Lower leg skin (tissue), 4 donors: Measurements from ENCODE around the gene YBX3. TPM values are rescaled to one million over a fixed set of nuclear protein-coding genes. Genes with fewer than 3 reads are reported as not detected.

Experiments
- DNase-seq, 2 donors: peaks; one replicate each; pipeline ENCODE4 v3.0.0-alpha.2; 2019; ENCODE audit warnings: low spot score in 2 of 2
- H3K4me3 ChIP-seq: fragments of 200-600 bp; sonication (generic); 2 replicates; pipeline ENCODE4 v1.5.1; 2017; ENCODE audit warnings: mild to moderate bottlenecking, low read depth; ENCODE audit not compliant: poor library complexity, severe bottlenecking
- CTCF ChIP-seq, 3 donors: fragments of 450-650 bp; IDR thresholded peaks; one replicate each; pipeline ENCODE4 v1.5.1; 2016; ENCODE audit warnings: antibody characterized with exemption in 3 of 3, mild to moderate bottlenecking in 3 of 3, moderate library complexity in 2 of 3
- POLR2A ChIP-seq, 2 donors: fragments of 450-650 bp; IDR thresholded peaks; one replicate each; pipeline ENCODE4 v1.6.1; 2016 to 2017; ENCODE audit warnings: antibody characterized with exemption in 2 of 2, mild to moderate bottlenecking in 1 of 2, moderate library complexity in 1 of 2
- WGBS, 2 donors: methylation state at CpG; one replicate each; pipeline ENCODE4 v1.1.5; 2018; 5-methylcytosine and 5-hydroxymethylcytosine counted together
- intact Hi-C: fragments of 100-400 bp; cut with DNase I; formaldehyde crosslinking; loops from one replicate; pipeline ENCODE4 v1.15.0; 2023; ENCODE audit warnings: low total_unique reads
- total RNA-seq, 4 donors: library from RNA; depleted of rRNA; stranded (reverse); fragments of >200 nt; gene quantifications; one replicate each; pipeline ENCODE4 v1.1.0, GENCODE V29; 2016

Gene YBX3
- total RNA-seq, 4 donors from 2014 or later: 544 to 987 (median 637) TPM

GRCh38 chr12:10690906-10691305 lies 32.2 kb downstream of the YBX3 start:
- H3K4me3 ChIP-seq: no peak overlapping the region
- intact Hi-C loops: no loop called here
- TF ChIP-seq POLR2A (IDR thresholded peaks at IDR 0.05) (no peak), CTCF (IDR thresholded peaks at IDR 0.05) (no peak)
- WGBS, 2 donors: 91 to 97% methylated on average over 2 of the region's 2 CpGs
- DNase-seq: no peak

- no peak for DNase-seq
- no peak overlapping the region for H3K4me3 ChIP-seq
- 48 to 97% methylated on average over 2 of the region's 2 CpGs for WGBS, 2 donors
- intact Hi-C loops: no loop called here
- TF ChIP-seq POLR2A (IDR thresholded peaks at IDR 0.05) (no peak), CTCF (IDR thresholded peaks at IDR 0.05) (no peak)
Measured at GRCh38 chr12:10689146-10689545, 34.0 kb downstream of the YBX3 start.

GRCh38 chr12:10688042-10688441 lies 35.1 kb downstream of the YBX3 start:
- no peak for TF ChIP-seq CTCF (IDR thresholded peaks at IDR 0.05)
- TF ChIP-seq POLR2A (IDR thresholded peaks at IDR 0.05): no peak

GRCh38 chr12:10673659-10674384 lies 49.3 kb downstream of the YBX3 start, which contains the start of gene STYK1:
STYK1 (minus strand) TSS chr12:10674052; CDS start chr12:10634618, 39,434 bp downstream.
- TF ChIP-seq CTCF (IDR thresholded peaks at IDR 0.05) (peak in 1 of 3 donors; percentile 41), POLR2A (IDR thresholded peaks at IDR 0.05) (no peak)
- H3K4me3 ChIP-seq: peak within 1 kb of the TSS; percentile 16
- DNase-seq: peak; percentile 44 to 87
- 1% methylated on average over 35 of the region's 35 CpGs for WGBS, 2 donors
- intact Hi-C loops: loop anchor here (2.0 kb wide), 1 partner anchor 437 kb away; no protein-coding TSS in a partner anchor

More at GRCh38 chr12:10688042-10688441, 35.1 kb downstream of the YBX3 start:
- WGBS, 2 donors: 88 to 95% methylated on average over 1 of the region's 1 CpG
- DNase-seq: no peak
- no peak overlapping the region for H3K4me3 ChIP-seq
- intact Hi-C loops: no loop called here

GRCh38 chr12:10672231-10672868 lies 50.8 kb downstream of the YBX3 start:
- no peak overlapping the region for H3K4me3 ChIP-seq
- TF ChIP-seq CTCF (IDR thresholded peaks at IDR 0.05) (no peak), POLR2A (IDR thresholded peaks at IDR 0.05) (no peak)
- WGBS, 2 donors: 80 to 81% methylated on average over 15 of the region's 15 CpGs
- DNase-seq: no peak
- intact Hi-C loops: no loop called here
